HG03196 (cell line): ENCODE data around the gene DSCAML1.

Source experiments
- ATAC-seq: cut with Tn5 transposase; IDR thresholded peaks from one replicate; pipeline ENCODE4 v1.9.1; 2021; ENCODE audit not compliant: unreplicated experiment

DSCAML1 gene

GRCh38 chr11:117392979-117393378, 404.0 kb downstream of the DSCAML1 start:
- no peak for ATAC-seq

- ATAC-seq = no peak
Observed at GRCh38 chr11:117392001-117392690, 404.9 kb downstream of the DSCAML1 start.

GRCh38 chr11:117391181-117391580, 405.8 kb downstream of the DSCAML1 start:
- ATAC-seq = no peak

GRCh38 chr11:117390743-117391142, 406.3 kb downstream of the DSCAML1 start:
- ATAC-seq = no peak

GRCh38 chr11:117387992-117388755, 408.8 kb downstream of the DSCAML1 start:
- ATAC-seq = no peak

GRCh38 chr11:117385906-117386305, 411.1 kb downstream of the DSCAML1 start:
- no peak for ATAC-seq

GRCh38 chr11:117385471-117385870, 411.5 kb downstream of the DSCAML1 start:
- ATAC-seq = no peak

- no peak for ATAC-seq
Observed at GRCh38 chr11:117384045-117384444, 413.0 kb downstream of the DSCAML1 start.

GRCh38 chr11:117382746-117383145, 414.3 kb downstream of the DSCAML1 start:
- ATAC-seq = no peak

- ATAC-seq = no peak
Observed at GRCh38 chr11:117381481-117382387, 415.3 kb downstream of the DSCAML1 start.

- ATAC-seq = no peak
Observed at GRCh38 chr11:117380676-117381075, 416.3 kb downstream of the DSCAML1 start.

GRCh38 chr11:117378976-117379865, 417.8 kb downstream of the DSCAML1 start:
- ATAC-seq = no peak
